AG04450 (cell line): ENCODE measurements around the gene MRGPRF. TPM values are rescaled to one million over a fixed set of nuclear protein-coding genes. Genes with fewer than 3 reads are reported as not detected.
A peak's percentile ranks its signal among the peaks of the same experiment; 100 is the strongest.
"Not testable (repeated sequence)": the region's sequence is repeated elsewhere in the genome, so short reads cannot be mapped to it uniquely, and the experiment has no call there.

Experiments
- CTCF ChIA-PET: fragments of 300-600, 350-600 bp; formaldehyde crosslinking; extraction: SDS; loops from one replicate; lab custom pipeline; 2022; ENCODE audit warnings: antibody characterized with exemption, inconsistent platforms; lab: Charles Lee
- POLR2A ChIA-PET: fragments of 350-600 bp; formaldehyde crosslinking; extraction: SDS; loops from one replicate; lab custom pipeline; 2021; ENCODE audit warnings: antibody characterized with exemption, inconsistent platforms; lab: Yijun Ruan, JAX
- DNase-seq: peaks from one replicate; pipeline ENCODE4 v3.0.0-alpha.2; 2011; ENCODE audit warnings: low read depth, low spot score
- H3K27ac ChIP-seq: one replicate; pipeline ENCODE4 v1.5.1; 2012; ENCODE audit warnings: low read depth, low read length, control low read depth
- H3K27me3 ChIP-seq: one replicate; pipeline ENCODE4 v1.6.0; 2012; ENCODE audit warnings: low read length; ENCODE audit not compliant: control insufficient read depth, insufficient read depth
- H3K4me3 ChIP-seq: 2 replicates; pipeline ENCODE4 v1.5.1; 2011; ENCODE audit warnings: mild to moderate bottlenecking, low read depth, low read length, control low read depth
- H3K9me3 ChIP-seq: 2 replicates; pipeline ENCODE4 v1.5.1; 2012; ENCODE audit warnings: low read length; ENCODE audit not compliant: control insufficient read depth, insufficient read depth
- polyA plus RNA-seq: library from polyadenylated mRNA; depleted of rRNA; stranded (reverse); fragments of >200 nt; gene quantifications from 2 replicates; pipeline ENCODE4 v1.2.3, GENCODE V29; 2011
- TF ChIP-seq, protein P1 (sequence below): IDR thresholded peaks from 2 replicates; pipeline ENCODE4 v1.5.1; 2011; ENCODE audit warnings: low read depth, low read length, control low read depth, inconsistent platforms

MRGPRF gene
- polyA plus RNA-seq, 1 experiment, result 28.6 TPM

GRCh38 chr11:69001243-69002081 lies 11.6 kb downstream of the MRGPRF start:
- H3K27ac ChIP-seq, result peak overlapping the region; percentile 68
- CTCF ChIA-PET, result interaction anchor here (0.7 to 1.6 kb wide), 5 partner anchors 11 to 143 kb away, joined by 3 to 6 read pairs (median 3); partner anchors contain the start of gene MRGPRF

DNA sequence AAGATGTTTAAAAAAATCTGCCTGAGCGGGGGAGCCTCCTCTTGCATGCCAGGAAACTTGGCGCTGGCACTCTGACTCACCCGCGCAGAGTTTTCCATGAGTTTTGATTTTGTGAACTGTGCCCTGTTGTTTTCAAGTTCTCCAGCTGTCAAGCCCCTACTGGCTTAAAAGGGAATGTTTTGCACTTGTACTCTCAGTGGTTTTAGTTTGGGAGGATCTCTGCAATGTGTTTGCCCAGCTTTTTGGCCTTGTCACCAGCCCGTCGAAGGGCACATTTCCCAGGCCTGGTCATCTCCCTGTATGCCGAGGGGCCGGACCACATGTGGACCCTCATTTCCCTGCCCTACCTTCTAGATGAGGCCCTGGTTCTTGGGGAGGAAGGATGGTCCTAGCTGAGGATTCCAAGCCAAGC lies 12.2 kb downstream of the MRGPRF start:
- H3K27me3 ChIP-seq, result no peaks in the 10 kb centered on the region
- ChIA-PET POLR2A (interaction anchor here (4.4 kb wide), 1 partner anchor 11 kb away, joined by 27 read pairs; the partner anchor contains the start of gene MRGPRF), CTCF (interaction anchor here (0.7 to 1.3 kb wide), 5 partner anchors 31 to 142 kb away, joined by 3 to 6 read pairs (median 4); no protein-coding TSS in a partner anchor)
- no peak for DNase-seq
- no peak overlapping the region for H3K4me3 ChIP-seq
- TF ChIP-seq, protein P1, sequence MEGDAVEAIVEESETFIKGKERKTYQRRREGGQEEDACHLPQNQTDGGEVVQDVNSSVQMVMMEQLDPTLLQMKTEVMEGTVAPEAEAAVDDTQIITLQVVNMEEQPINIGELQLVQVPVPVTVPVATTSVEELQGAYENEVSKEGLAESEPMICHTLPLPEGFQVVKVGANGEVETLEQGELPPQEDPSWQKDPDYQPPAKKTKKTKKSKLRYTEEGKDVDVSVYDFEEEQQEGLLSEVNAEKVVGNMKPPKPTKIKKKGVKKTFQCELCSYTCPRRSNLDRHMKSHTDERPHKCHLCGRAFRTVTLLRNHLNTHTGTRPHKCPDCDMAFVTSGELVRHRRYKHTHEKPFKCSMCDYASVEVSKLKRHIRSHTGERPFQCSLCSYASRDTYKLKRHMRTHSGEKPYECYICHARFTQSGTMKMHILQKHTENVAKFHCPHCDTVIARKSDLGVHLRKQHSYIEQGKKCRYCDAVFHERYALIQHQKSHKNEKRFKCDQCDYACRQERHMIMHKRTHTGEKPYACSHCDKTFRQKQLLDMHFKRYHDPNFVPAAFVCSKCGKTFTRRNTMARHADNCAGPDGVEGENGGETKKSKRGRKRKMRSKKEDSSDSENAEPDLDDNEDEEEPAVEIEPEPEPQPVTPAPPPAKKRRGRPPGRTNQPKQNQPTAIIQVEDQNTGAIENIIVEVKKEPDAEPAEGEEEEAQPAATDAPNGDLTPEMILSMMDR, result peak; percentile 76
- H3K9me3 ChIP-seq, result no peaks in the 10 kb centered on the region; the same call in 1 of the 2 replicates
- H3K27ac ChIP-seq, result peak overlapping the region; percentile 68

More at GRCh38 chr11:69001243-69002081, 11.6 kb downstream of the MRGPRF start:
- no peak for DNase-seq
- Histone ChIP-seq H3K9me3 (no peaks in the 10 kb centered on the region; the same call in 1 of the 2 replicates), H3K27me3 (no peaks in the 10 kb centered on the region), H3K4me3 (no peak overlapping the region)
- POLR2A ChIA-PET, result interaction anchor here (4.4 kb wide), 1 partner anchor 11 kb away, joined by 27 read pairs; the partner anchor contains the start of gene MRGPRF
- TF ChIP-seq, protein P1, result no peak

DNA sequence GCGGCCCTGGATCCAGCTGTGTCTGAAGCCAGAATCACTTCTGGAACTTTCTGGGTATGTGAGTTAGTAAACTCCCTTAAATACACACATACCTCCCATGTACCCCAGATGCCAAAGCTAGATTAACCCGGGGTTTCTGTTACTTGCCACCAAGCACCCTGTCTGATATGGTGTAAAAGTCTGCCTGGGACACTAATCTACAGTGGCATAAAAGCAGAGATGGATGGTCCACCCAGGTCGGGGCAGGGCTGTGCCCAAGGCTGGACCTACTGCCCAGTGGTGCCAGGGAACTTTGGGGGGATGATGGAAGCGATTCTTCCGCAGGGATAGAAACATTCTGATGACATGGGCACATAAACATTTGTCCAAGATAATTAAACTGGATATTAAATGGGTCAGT lies 12.7 kb downstream of the MRGPRF start:
- ChIA-PET CTCF (interaction anchor here (1.1 to 1.2 kb wide), 2 partner anchors 31 to 44 kb away, joined by 4 to 6 read pairs; no protein-coding TSS in a partner anchor), POLR2A (interaction anchor here (4.4 kb wide), 1 partner anchor 12 kb away, joined by 27 read pairs; the partner anchor contains the start of gene MRGPRF)
- DNase-seq, result no peak
- TF ChIP-seq, protein P1, result no peak
- H3K27ac ChIP-seq, result no peak overlapping the region
- no peak overlapping the region for H3K4me3 ChIP-seq
- no peaks in the 10 kb centered on the region for H3K27me3 ChIP-seq
- no peaks in the 10 kb centered on the region; the same call in 1 of the 2 replicates for H3K9me3 ChIP-seq

- H3K27ac ChIP-seq, H3K4me3 ChIP-seq, H3K9me3 ChIP-seq, H3K27me3 ChIP-seq, DNase-seq: not testable (repeated sequence)
- CTCF ChIA-PET, result interaction anchor here (1.1 to 1.2 kb wide), 2 partner anchors 30 to 44 kb away, joined by 4 to 6 read pairs; no protein-coding TSS in a partner anchor
- POLR2A ChIA-PET, result interaction anchor here (4.4 kb wide), 1 partner anchor 12 kb away, joined by 27 read pairs; the partner anchor contains the start of gene MRGPRF
These were observed 13.2 kb downstream of the MRGPRF start for GRCh38 chr11:68999748-69000355.

- Histone ChIP-seq H3K9me3 (no peaks in the 10 kb centered on the region; the same call in 1 of the 2 replicates), H3K27ac (no peak overlapping the region), H3K27me3 (peaks cover 2% of the 10 kb centered on the region), H3K4me3 (no peak overlapping the region)
- TF ChIP-seq, protein P1, result no peak
- POLR2A ChIA-PET, result interaction anchor here (1.0 to 4.4 kb wide), 3 partner anchors 13 to 49 kb away, joined by 3 to 27 read pairs (median 5); partner anchors contain the start of genes MRGPRF and TPCN2
- CTCF ChIA-PET, result interaction anchor here (1.2 kb wide), 1 partner anchor 45 kb away, joined by 4 read pairs; no protein-coding TSS in a partner anchor
- DNase-seq, result no peak
These were observed 13.8 kb downstream of the MRGPRF start for GRCh38 chr11:68999093-68999747.
